Measurements from ENCODE around the gene EPHA8. TPM values are rescaled to one million over a fixed set of nuclear protein-coding genes. Genes with fewer than 3 reads are reported as not detected.

EPHA8 gene
- total and polyA plus RNA-seq, 8 donors, result not detected

DNA sequence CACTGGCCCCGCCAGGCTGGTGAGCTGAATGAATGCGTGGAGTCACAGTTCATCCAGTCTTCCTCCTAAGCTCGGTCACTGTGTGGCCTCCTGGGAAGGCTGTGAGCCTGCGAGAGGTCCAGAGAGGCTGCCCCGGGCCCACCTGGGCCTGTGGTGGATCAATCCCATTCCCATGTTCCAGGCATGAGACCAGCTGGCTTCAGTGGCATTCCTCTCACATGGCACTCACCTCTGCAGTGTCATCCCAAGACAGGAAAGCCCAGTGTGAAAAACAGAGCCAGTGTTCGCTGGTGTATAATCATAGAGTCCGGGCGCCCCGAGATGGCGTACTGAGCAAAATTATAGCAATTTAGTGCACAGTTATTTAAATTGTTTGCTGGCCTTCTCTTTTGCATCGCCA is 37.6 kb upstream of the EPHA8 start:
- Histone ChIP-seq H3K9me3 (no peaks in the 10 kb centered on the region), H3K27me3 (no peaks in the 10 kb centered on the region), H3K4me3 (no peak overlapping the region), H3K27ac (no peak overlapping the region), H3K4me1 (peaks cover 0 to 7% (median 2%) of the 10 kb centered on the region in 4 donors), H3K36me3 (peaks cover 62 to 91% (median 82%) of the 10 kb centered on the region in 4 donors)
- intact Hi-C loops (cut with DNase I; ENCODE audit: low total_unique reads), result no loop called here
- no peak for DNase-seq
- TF ChIP-seq POLR2AphosphoS5 (IDR thresholded peaks at IDR 0.05) (no peak), EP300 (IDR thresholded peaks at IDR 0.05) (no peak), POLR2A (IDR thresholded peaks at IDR 0.05) (no peak)
- TF ChIP-seq, protein P1, sequence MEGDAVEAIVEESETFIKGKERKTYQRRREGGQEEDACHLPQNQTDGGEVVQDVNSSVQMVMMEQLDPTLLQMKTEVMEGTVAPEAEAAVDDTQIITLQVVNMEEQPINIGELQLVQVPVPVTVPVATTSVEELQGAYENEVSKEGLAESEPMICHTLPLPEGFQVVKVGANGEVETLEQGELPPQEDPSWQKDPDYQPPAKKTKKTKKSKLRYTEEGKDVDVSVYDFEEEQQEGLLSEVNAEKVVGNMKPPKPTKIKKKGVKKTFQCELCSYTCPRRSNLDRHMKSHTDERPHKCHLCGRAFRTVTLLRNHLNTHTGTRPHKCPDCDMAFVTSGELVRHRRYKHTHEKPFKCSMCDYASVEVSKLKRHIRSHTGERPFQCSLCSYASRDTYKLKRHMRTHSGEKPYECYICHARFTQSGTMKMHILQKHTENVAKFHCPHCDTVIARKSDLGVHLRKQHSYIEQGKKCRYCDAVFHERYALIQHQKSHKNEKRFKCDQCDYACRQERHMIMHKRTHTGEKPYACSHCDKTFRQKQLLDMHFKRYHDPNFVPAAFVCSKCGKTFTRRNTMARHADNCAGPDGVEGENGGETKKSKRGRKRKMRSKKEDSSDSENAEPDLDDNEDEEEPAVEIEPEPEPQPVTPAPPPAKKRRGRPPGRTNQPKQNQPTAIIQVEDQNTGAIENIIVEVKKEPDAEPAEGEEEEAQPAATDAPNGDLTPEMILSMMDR (IDR thresholded peaks at IDR 0.05), result no peak
- 88 to 96% (median 93%) methylated on average over 10 to 11 of the region's 11 CpGs for WGBS, 5 donors

DNA sequence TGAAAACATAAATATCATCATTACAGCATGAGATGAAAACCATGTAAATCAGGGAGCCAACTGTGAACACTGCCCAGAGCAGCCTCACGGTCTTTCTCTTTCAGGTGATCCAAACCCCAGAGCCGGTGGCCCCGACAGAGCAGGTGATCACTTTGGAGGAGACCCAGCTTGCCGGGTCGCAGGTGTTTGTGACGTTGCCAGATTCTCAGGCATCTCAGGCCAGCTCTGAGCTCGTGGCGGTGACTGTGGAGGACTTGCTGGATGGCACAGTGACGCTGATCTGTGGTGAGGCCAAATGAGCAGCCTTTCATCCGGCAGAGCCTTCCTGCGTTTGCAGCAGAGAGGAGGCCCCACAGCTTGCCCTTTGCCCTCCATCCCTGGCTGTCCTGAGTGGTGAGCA is 37.2 kb upstream of the EPHA8 start:
- Histone ChIP-seq H3K27me3 (no peaks in the 10 kb centered on the region), H3K27ac (no peak overlapping the region), H3K9me3 (no peaks in the 10 kb centered on the region), H3K4me3 (no peak overlapping the region), H3K36me3 (peaks cover 57 to 87% (median 78%) of the 10 kb centered on the region in 4 donors), H3K4me1 (peaks cover 0 to 11% (median 4%) of the 10 kb centered on the region in 4 donors)
- 80 to 88% (median 85%) methylated on average over 11 of the region's 11 CpGs for WGBS, 5 donors
- no peak for TF ChIP-seq POLR2AphosphoS5 (IDR thresholded peaks at IDR 0.05)
- TF ChIP-seq POLR2A (IDR thresholded peaks at IDR 0.05), result no peak
- TF ChIP-seq EP300 (IDR thresholded peaks at IDR 0.05), result no peak
- TF ChIP-seq, protein P1 (IDR thresholded peaks at IDR 0.05), result no peak
- intact Hi-C loops (cut with DNase I; ENCODE audit: low total_unique reads), result no loop called here
- no peak for DNase-seq

GRCh38 chr1:22526677-22527076 is 36.6 kb upstream of the EPHA8 start:
- intact Hi-C loops (cut with DNase I; ENCODE audit: low total_unique reads), result no loop called here
- no peak overlapping the region for H3K27ac ChIP-seq
- no peaks in the 10 kb centered on the region for H3K9me3 ChIP-seq
- H3K4me1 ChIP-seq, result peaks cover 0 to 16% (median 7%) of the 10 kb centered on the region in 4 donors
- H3K36me3 ChIP-seq, result peaks cover 51 to 81% (median 72%) of the 10 kb centered on the region in 4 donors
- 81 to 92% (median 91%) methylated on average over 3 to 5 of the region's 5 CpGs for WGBS, 5 donors
- no peaks in the 10 kb centered on the region for H3K27me3 ChIP-seq
- DNase-seq, result no peak
- H3K4me3 ChIP-seq, result no peak overlapping the region
- TF ChIP-seq POLR2A (IDR thresholded peaks at IDR 0.05) (no peak), POLR2AphosphoS5 (IDR thresholded peaks at IDR 0.05) (no peak), EP300 (IDR thresholded peaks at IDR 0.05) (no peak)
- TF ChIP-seq, protein P1 (IDR thresholded peaks at IDR 0.05), result no peak

DNA sequence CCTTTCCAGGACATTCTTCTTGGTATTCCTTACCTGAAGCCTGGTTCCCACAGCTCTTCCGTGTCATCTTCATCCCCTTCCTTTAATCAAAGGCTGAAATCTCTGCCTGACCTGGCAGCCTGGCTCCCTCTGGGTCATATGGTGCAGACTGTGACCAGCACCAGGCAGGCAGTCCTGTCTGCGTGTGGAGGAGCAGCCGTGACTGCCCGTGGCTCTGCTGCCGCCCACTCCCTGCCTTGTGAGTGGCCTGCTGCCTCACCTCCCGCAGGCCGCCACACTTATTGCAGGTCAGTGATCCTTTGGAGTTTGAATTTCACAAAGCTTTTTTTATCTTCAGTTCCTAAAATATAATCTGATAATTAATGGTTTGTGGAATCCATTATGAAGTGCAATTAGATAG is 36.2 kb upstream of the EPHA8 start:
- H3K4me3 ChIP-seq, result no peak overlapping the region
- no peak for DNase-seq
- no peaks in the 10 kb centered on the region for H3K9me3 ChIP-seq
- peaks cover 48 to 77% (median 67%) of the 10 kb centered on the region in 4 donors for H3K36me3 ChIP-seq
- intact Hi-C loops (cut with DNase I; ENCODE audit: low total_unique reads), result no loop called here
- WGBS, 5 donors, result 79 to 83% (median 81%) methylated on average over 7 of the region's 7 CpGs
- H3K4me1 ChIP-seq, result peaks cover 0 to 17% (median 8%) of the 10 kb centered on the region in 4 donors
- no peak overlapping the region for H3K27ac ChIP-seq
- no peak for TF ChIP-seq EP300 (IDR thresholded peaks at IDR 0.05)
- no peak for TF ChIP-seq POLR2AphosphoS5 (IDR thresholded peaks at IDR 0.05)
- TF ChIP-seq, protein P1 (IDR thresholded peaks at IDR 0.05), result no peak
- TF ChIP-seq POLR2A (IDR thresholded peaks at IDR 0.05), result no peak
- H3K27me3 ChIP-seq, result no peaks in the 10 kb centered on the region
